ENCODE data around the gene RALGAPA2.

Gene RALGAPA2

DNA sequence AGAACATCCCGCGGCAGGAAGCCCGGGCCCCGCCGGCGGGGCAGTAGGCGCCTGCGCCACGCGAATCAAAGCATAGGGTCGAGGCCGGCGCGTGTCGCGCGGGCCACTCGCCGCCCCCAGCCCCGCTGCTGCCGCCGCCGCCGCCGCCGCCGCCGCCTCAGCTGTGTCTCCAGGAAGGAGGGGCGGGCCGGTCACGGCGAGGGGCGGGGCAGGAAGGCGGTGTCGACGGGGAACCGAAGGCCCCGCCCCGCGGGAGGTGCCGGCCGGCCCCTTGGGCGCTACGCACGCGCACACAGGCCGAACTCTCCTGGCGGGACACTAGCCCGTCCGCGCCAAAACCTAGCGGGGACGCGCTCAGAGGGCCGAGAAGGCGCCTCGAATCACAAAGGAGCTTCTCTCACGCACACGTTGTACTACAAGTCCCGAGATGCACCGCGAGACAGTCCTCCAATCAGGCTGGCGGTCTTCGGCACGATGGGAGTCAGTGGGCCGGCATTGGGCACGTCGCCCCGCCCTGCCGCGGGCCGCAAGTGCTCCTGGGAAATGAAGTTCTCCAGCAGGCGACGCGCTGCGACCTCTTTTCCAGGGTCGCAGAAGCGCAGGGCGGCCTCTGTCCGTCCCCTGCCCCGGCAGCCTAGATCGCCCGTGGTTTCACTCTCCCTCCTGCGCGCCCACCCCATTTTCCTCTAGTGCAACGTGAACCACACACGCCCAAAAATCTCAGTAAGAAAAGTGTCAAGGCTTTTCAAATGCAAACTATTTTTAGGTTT is at the start of gene RALGAPA2:
TSS of gene RALGAPA2 (minus strand) at position 171 of the 770 bp plus-strand sequence. CDS start at position 7, 164 bp downstream.
- peak; percentile 96 for DNase-seq (ENCODE audit: low spot score)

DNA sequence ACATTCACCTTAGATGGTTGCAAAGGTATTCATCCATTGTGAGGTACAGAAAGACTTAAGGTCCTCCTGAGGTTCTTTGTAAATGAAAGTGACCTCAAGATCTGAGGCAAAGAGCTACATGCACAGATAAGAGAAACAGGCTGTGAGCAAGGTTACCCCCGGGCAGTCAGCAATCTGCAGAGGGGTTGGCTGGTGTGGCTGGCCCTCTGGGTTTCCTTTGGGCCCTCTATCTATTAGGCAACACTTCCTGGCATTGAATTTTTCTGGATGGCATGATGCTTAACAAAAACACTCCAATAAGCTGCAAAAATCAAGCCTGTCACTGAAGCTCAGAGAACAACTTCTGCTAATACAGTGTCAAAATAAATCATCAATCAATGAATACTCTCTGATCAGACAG is 48.9 kb upstream of the RALGAPA2 start:
- no peak for DNase-seq (ENCODE audit: low spot score)

DNA sequence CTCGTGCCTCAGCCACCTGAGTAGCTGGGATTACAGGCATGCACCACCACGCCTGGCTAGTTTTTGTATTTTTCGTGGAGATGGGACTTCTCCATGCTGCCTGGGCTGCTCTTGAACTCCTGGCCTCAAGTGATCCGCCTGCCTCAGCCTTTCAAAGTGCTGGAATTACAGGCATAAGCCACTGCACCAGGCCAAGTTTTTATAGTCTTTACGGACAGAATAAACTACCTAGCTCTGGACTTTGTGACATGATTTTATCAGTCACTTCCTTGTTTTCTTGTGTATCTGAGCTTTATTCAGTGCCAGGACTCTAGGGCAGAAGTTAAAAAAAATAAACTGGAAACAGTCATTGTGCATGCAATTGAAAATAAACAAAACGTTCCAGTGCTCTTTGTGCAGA is 46.7 kb upstream of the RALGAPA2 start:
- no peak for DNase-seq (ENCODE audit: low spot score)

DNA sequence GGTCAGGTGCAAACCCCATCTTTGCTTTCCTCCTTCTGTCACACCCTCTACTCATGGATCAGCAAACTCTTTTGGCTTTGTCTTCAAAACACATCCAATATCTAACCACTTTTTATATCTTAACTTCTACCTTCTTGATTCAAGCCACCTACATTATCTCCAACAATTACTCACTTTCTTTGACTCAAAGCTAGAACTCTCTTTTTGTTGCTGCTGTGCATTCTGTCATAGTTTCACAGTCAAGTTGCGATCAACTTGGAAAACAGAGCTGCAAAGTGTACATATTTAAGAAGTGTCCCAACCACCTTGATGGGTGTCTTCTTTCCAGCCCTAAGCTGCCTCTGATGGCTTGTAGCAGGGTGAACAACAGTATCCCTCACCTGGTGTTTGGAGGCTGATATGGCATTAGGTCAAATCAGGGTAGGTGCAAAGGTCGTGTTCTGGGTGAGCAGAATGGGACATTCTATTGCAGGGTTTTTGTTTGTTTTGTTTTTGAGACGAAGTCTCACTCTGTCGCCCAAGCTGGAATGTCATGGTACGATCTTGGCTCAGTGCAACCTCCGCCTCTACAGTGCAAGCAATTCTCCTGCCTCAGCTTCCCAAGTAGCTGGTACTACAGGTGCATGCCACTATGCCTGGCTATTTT is 43.4 kb upstream of the RALGAPA2 start:
- no peak for DNase-seq (ENCODE audit: low spot score)

DNA sequence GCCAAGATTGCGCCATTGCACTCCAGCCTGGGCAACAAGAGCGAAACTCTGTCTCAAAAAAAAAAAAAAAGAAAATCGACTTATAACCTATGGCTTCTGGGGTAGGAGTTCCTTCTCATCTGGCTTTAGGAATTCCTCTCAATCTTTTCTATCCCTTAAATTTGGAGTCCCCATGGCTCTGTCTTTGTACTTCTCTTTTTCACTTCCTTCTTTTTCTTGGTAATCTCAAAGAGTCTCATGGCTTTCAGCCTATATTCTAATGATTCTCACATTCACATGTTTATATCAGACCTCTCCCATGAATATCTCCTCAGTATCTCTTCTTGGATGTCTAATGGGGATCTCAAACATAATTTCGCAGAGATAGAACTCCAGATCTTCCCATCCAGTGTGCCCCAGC is 42.8 kb upstream of the RALGAPA2 start:
- no peak for DNase-seq (ENCODE audit: low spot score)

DNA sequence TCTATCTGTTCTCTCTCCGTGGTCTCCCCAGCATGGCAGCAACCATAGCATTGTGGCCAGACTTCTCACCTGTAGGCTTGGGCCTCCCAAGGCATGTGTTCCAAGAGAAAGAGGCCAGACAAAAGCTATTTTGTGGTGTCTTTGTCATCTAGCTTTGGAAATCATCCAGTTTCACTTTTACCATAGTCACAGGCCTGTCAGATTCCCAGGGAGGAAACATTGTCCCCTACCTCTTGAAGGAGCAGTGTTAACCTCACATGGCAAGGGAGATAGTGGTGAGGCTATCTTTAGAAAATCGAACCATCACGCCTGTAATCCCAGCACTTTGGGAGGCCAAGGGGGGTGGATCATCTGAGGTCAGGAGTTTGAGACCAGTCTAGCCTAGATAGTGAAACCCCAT is 42.3 kb upstream of the RALGAPA2 start:
- DNase-seq (ENCODE audit: low spot score), result no peak

DNA sequence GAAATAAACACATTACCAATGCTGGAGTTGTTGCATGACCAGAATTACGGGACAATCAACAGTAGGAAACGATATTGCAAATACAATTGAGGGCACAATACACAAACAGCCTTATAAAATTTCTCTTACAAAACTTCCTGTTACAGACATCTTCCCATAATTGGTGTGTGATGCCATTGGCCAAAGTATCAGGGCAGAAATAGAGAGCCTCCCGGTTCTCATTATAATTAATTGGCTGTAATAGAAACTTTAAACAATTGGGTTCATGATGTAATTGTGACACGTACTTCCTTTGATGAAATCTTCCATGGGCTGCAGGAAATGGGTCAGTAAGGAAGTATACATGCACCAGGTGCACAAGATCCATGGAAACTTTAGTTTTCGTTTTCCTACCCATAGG is 40.3 kb upstream of the RALGAPA2 start:
- no peak for DNase-seq (ENCODE audit: low spot score)

DNA sequence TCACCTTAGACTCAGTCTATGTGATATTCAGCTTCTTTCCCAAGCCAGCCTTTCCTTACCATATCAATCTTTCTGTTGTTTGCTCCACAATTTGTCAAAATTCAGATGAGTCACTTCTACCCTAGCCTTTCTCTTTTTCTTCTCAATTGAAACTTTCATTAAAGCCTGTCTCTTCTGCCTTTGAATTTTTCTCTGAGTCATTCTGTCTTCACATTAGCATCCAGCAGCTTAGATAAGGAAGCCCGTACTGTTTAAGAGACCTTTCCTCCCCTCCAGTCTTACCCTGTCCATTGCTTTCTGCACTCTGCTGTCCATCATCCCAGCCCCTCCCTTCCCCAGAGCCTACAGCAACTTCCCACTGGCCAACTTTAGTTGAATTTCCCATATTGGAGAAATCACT is 34.9 kb upstream of the RALGAPA2 start:
- no peak for DNase-seq (ENCODE audit: low spot score)

DNA sequence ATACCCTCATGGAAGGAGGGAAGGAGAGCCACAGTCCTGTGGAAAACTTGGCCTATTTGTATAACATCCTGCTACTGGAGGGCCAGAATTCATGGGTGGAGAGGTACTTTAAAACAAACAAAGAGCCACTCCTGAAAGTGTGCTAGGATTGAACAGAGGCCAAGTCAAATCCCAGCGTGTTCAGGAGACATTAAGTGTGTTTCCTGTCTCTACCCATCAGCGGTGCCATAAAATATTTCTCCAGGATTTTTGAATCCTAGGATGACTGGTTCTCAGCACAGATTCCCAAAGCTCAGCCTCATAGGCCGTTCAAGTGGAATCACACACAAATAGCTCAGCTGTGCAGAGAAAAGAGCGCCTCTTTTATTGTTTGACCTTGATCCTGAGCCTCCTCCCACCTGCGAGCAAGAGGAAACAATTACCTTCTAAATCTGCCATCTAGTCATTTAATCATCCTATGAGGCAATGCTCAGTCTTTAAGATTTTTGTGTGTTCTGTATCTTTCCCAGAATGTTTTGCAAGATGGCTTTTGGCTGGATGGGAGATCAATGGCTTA is 31.8 kb upstream of the RALGAPA2 start:
- no peak for DNase-seq (ENCODE audit: low spot score)

DNA sequence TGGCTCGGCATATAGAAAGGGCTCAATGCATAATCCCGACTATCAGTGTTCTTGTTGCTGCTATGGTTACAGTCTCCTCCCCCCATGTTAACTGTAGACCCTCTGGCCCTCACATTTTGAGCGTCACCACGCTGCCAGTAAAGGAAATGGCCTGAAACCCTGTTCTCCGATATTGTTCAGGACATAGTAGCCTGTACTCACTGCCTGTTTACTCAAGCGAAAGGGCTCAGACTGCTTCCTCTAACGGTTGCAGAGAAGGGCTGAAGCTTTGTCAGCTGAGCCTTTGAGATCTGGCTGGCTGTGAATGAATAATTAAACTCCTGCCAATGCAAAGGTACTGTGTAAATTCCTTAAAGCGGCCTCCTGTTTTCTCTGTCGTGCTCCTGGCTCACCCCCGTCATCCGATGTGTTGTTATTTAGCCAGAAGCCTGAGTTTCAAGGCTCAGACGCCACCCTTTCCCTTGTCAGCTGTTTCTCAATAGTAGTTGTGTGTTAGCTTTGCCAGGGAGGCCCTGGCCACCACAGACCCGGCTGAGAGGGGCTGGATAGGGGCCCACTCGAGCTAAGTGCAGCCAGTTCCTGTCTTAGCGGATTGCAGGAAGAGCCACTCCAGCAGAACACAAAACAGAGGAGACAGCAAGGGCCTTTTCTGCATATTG is 31.2 kb upstream of the RALGAPA2 start:
- no peak for DNase-seq (ENCODE audit: low spot score)

DNA sequence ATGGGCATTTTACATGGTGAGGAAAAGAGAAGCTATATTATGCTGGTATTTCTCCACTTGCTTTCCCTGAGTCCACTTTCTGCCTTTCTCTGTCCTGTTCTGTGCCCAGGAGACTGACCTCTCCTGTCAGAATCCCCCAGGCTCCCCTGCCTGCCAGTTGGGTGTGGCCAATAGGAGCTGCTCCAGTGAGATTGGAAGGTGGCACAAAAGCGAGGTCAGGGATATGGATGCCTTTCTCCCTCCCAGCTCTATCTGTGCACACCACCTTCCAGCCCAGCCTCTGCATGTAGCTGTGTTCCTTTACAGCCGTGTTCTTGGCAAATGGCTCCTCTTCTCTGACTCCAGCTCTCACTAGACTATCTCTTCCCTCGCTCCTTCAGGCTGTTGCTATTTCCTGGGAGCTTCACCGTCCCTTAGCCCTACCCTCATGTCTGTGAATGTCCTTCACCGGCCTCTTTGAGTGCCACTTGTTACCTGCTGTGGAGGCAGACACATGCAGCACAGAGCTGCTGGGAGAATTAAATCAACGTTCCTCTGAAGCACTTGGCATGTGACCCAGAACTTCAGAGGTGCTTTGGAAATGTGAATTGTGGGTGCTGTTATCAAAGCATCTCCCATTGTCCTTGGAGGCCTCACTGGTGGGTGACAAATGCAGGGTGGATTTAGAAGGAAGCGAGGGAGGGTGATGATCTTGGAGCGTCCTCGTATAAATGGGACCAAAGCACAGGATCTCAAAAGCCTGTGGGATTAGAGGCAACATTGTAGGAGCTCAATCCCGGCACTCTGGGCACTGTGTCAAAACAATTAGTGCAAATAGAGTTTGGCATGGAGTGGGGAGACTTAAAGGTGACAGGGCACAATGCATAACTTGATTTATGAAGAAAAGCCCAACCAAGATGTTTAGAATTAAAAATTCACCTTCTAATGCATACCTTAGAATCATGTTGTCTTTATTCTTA is 28.9 kb upstream of the RALGAPA2 start:
- DNase-seq (ENCODE audit: low spot score), result no peak

DNA sequence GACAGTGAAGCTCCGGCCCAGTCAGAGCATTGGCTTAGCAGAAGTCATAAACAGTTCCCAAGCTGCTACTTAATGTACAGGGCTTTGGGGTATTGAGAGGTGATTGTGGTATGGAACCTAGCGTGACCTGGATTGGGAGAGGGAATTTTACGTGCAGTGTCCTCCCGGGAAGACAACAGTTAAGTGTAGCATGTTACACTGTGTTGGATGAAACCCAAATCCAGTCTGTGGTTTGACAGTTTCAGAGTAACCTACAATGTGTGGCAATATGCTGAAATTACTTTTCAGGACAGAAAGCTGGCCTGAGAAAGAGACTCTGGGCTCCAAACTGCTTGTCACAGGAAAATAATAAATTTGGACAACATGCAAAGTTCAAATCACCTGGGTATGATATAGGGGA is 28.1 kb upstream of the RALGAPA2 start:
- DNase-seq (ENCODE audit: low spot score), result no peak

DNA sequence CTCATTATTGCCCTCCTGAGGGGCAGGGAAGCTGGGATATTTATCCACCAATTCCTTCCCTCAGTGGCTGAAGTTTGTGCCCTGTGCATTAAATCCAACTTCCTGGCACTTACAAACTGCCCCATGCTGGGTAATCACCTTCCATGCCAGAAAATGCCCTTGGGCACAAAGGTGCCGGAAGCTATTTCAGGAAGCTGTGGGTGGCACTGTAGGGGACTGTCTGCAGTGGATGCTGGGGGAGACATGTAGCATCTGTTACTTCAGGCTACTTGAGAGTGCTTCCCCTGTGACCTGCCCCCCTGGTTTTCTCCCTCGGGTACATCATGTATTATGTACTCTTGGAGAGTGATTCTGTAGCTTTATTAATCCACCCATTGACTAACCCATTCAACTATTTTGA is 24.7 kb upstream of the RALGAPA2 start:
- DNase-seq (ENCODE audit: low spot score), result no peak

DNA sequence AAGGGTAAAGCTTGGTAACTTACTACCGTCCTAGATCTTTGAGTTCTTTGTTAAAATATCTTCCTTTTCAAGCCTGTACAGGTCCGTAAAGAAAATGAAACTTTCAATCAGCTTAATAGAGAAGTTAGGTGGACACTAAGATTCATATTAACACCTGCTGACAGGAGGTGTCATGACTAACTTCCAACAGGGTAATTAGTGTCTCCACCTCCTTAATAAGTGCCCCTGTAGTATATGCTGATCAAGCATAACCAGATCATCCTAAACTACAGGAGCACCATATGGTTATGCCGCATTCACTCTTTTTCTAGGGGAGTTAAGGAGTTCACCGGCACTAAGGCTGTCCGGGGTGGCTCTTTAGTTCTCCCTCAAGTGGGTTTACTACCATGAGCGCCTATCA is 23.9 kb upstream of the RALGAPA2 start:
- no peak for DNase-seq (ENCODE audit: low spot score)

DNA sequence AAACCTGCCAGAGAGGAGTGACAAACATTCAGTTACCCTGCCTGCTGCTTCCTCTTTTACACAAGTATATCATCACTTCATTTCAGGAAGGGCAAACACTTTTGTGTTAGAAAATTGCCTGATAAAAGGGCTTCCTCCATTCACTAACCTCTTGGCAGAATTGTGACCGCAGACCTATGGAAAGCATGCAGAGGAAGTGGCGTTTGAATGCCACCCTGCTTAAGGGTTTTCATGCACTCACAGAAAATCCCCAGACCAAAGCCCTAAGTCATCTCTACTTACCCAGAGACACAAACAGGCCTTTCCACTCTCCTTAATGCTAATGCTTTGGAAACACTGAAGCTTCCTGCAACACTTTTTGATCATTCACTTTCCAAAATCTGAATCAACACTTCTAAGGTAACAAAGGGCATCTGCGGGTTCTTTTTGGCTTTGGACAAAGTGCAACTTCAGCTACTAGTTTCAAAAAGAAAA is 22.1 kb upstream of the RALGAPA2 start:
- no peak for DNase-seq (ENCODE audit: low spot score)

DNA sequence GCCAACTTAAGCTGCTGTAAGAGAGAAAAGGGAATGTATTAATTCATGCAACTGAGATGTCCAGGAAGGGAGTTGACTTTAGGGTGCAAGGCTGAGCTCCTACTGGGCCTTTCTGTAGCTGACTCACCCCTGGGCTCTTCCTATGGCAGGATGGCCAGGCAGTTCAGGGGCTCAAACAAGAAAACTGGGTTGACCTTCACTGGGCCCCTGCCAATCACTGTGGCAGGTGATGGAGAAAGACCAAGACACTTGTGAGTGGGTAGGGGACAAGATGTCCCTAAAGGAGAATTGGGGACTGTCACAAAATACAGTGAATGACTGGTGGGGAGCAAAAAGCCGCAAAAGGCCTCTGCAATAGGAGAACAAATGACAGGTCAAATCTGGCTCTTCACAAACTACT is 21.5 kb upstream of the RALGAPA2 start:
- no peak for DNase-seq (ENCODE audit: low spot score)

DNA sequence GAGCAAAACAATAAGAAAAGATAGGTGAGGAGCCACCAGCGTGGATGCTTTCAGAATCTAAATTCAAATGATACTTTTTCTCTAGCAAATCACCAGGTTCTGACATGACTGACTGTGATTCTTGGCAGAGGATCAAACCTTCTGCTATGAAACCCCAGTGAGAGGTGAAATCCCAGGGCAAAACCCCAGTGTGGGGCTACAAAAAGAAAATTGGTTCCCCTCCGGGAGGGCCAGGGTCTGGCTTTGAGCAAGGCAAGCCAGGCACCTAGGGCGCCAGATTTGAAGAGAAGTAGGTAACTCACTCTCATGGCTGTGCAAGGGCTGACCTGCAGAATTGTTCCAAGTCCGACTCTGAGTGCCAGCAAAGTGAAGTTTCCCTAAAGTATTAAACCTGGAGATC is 20.2 kb upstream of the RALGAPA2 start:
- no peak for DNase-seq (ENCODE audit: low spot score)

DNA sequence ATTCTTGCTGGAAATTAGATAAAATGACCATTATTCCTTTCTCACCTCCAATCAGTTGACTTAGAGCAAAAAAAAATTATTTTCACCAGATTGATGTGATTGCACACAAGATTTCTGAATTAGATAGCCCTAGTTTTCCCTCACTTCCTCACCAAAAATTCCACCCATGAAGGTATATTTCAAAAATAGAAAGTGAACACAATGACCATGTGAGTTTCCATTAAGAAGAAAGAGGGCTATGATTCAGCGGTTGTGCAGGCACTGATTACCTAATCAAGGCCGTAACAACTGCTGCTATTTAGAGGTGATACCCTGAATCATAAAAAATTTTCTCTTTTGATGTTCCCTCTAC is 19.5 kb upstream of the RALGAPA2 start:
- DNase-seq (ENCODE audit: low spot score), result no peak

DNA sequence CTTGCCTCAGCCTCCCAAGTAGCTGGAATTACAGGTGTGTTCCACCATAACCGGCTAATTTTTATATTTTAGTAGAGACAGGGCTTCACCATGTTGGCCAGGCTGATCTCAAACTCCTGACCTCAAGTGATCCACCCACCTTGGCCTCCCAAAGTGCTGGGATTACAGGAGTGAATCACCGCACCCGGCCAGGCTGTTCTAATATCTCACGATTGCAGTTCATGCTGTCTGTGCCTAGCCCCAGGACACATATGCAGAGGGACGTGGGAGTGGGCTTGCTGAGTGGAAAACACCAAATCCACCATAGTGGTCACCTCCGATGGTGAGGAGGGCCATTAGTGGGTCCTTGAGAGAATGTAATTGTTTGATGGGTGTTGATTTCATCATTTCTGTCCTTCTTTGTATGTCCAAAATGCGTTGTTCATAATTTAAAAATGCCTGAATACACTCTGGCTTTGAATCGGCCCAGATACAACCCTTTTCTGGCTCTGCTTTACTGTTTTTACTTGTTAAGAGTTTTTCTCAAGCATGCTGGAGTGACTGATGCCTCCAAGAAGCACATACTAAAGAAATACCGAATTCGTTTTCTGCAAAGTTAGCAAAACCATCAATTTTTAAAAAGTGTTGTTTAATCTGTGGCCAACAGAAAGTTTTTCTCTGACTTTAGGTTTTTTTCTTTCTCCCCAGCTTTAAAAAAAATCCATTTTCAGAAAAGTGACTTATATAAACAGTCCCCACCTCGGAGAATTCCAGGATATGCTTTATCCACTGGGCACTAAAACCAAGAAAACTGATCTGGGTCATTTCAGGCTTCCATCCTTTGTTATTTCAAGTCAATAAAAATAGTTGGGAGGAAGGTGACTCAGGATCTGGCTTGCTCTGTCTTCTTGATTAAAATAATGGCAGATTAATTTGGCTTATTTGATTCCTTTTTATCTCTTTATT is 18.8 kb upstream of the RALGAPA2 start:
- no peak for DNase-seq (ENCODE audit: low spot score)

DNA sequence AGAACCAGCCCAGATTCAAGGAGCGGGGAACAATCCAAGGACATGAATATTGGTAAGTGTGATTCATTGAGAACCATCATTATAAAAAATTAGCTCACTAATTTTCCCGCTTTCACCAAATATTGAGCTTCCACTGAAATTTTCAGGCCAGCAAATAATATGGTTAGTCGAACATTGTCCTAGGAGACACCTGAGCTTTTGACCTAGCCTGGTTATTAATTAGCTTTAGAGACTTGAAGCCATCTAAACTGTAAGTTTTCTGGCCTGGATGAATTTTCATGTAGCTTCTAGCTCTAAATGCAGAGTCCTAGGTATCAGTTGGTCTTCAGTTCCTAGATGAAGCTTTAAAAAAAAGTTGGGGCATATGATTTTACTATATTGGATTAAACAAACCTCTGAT is 17.1 kb upstream of the RALGAPA2 start:
- DNase-seq (ENCODE audit: low spot score), result no peak

DNA sequence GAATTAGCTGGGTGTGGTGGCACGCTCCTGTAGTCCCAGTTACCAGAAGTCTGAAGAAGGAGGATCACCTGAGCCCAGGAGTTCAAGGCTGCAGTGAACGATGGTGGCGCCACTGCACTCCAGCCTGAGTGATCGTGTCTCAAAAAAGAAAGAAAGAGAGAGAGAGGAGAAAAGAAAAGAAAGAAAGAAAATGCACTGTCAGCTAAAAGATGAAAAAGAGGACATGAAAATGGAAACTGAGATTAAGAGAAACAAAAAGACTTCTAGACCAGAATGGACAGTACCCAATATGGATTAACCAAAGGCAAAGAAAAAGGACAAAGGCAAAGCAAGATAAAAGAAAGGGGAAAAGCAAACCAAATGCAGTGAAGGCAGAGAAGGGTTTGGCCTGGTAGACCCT is 9.0 kb upstream of the RALGAPA2 start:
- no peak for DNase-seq (ENCODE audit: low spot score)

All from germinal center (tissue), 1 donor.